Raji (cell line): ENCODE results near the gene AVEN.

ENCODE experiments used
- POLR2A ChIP-seq: IDR thresholded peaks from 2 replicates; pipeline ENCODE4 v1.6.1; 2011; ENCODE audit warnings: low read depth, low read length, control low read depth; ENCODE audit not compliant: insufficient read depth

AVEN gene

GRCh38 chr15:34047893-34048775 lies 9.1 kb upstream of the AVEN start:
- no peak for TF ChIP-seq POLR2A

- no peak for TF ChIP-seq POLR2A
These were observed 7.6 kb upstream of the AVEN start for GRCh38 chr15:34046471-34047145.

- no peak for TF ChIP-seq POLR2A
These were observed 4.8 kb upstream of the AVEN start for GRCh38 chr15:34043813-34044212.

- no peak for TF ChIP-seq POLR2A
These were observed 4.4 kb upstream of the AVEN start for GRCh38 chr15:34043391-34043790.

- TF ChIP-seq POLR2A: no peak
These were observed 748 bp upstream of the AVEN start for GRCh38 chr15:34039790-34040113.

- peak; percentile 88 for TF ChIP-seq POLR2A
These were observed 757 bp downstream of the AVEN start for GRCh38 chr15:34038023-34038870.

GRCh38 chr15:34031987-34032760 lies 6.8 kb downstream of the AVEN start:
- TF ChIP-seq POLR2A: no peak

GRCh38 chr15:34027606-34028005 lies 11.4 kb downstream of the AVEN start:
- no peak for TF ChIP-seq POLR2A

- TF ChIP-seq POLR2A: no peak
These were observed 13.8 kb downstream of the AVEN start for GRCh38 chr15:34025252-34025651.

GRCh38 chr15:34023907-34024306 lies 15.1 kb downstream of the AVEN start:
- TF ChIP-seq POLR2A: no peak

GRCh38 chr15:34019369-34019990 lies 19.5 kb downstream of the AVEN start:
- no peak for TF ChIP-seq POLR2A

GRCh38 chr15:34018021-34018645 lies 20.9 kb downstream of the AVEN start:
- TF ChIP-seq POLR2A: no peak

GRCh38 chr15:34014556-34014955 lies 24.4 kb downstream of the AVEN start:
- TF ChIP-seq POLR2A: no peak

GRCh38 chr15:34013746-34014145 lies 25.3 kb downstream of the AVEN start:
- TF ChIP-seq POLR2A: no peak

GRCh38 chr15:34012461-34013028 lies 26.5 kb downstream of the AVEN start:
- no peak for TF ChIP-seq POLR2A
